ENCODE results near the gene HNF1A. TPM values are rescaled to one million over a fixed set of nuclear protein-coding genes. Genes with fewer than 3 reads are reported as not detected.

The HNF1A gene
- total and polyA plus RNA-seq, 2 of the 4 experiments (the other 2 are of a cell fraction): under 0.01 TPM; not detected in 1

DNA sequence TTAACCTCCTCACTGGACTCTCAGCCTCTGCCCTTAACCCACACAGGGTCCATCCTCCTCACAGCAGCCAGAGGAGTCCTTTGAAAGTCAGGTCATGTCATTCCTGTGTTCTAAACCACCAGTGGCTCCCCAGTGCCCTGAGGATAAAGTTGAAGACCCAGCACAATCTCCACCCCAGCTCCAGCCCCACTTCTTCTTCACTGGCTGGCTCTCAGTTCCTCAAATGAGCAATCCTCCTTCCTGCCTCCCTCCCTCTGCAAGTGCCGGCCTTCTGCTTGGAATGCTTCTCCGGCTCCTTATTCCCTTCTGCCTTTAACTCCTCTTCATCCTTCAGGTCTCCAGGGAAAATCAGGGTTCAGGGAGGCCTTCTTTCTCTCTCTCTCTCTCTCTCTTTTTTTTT is 42.1 kb upstream of the HNF1A start:
- in situ Hi-C loops (cut with MboI; ENCODE audit: low sequenced_read_pairs): no loop called here

More for the DNA sequence above, 42.1 kb upstream of the HNF1A start:
- ATAC-seq (ENCODE audit: low read depth) (no peak), DNase-seq (no peak)
- H3K18ac ChIP-seq (ENCODE audit: low read depth, low read length): no peak overlapping the region
- H2AK5ac ChIP-seq (ENCODE audit: low read depth, low read length): no peak overlapping the region
- H4K5ac ChIP-seq (ENCODE audit: low read depth, low read length): no peak overlapping the region
- POLR2A ChIA-PET (ENCODE audit: unreplicated experiment): no interaction called here
- H3K14ac ChIP-seq (replicated peaks; ENCODE audit: low read depth, low read length): no peak overlapping the region
- no peaks in the 10 kb centered on the region for H3K9me3 ChIP-seq (ENCODE audit: control insufficient read depth, insufficient read depth, low read length)
- TF ChIP-seq POLR2A (IDR thresholded peaks at IDR 0.05; ENCODE audit: low read depth, low read length) (no peak), RFX5 (IDR thresholded peaks at IDR 0.05; ENCODE audit: low read depth, low read length) (no peak), SMC3 (IDR thresholded peaks at IDR 0.05; ENCODE audit: low read depth, low read length) (no peak), BHLHE40 (IDR thresholded peaks at IDR 0.05; ENCODE audit: low read depth, low read length) (no peak), RCOR1 (IDR thresholded peaks at IDR 0.05; ENCODE audit: insufficient replicate concordance, low read length) (no peak), RAD21 (IDR thresholded peaks at IDR 0.05; ENCODE audit: low read length) (no peak)
- TF ChIP-seq, protein P1, sequence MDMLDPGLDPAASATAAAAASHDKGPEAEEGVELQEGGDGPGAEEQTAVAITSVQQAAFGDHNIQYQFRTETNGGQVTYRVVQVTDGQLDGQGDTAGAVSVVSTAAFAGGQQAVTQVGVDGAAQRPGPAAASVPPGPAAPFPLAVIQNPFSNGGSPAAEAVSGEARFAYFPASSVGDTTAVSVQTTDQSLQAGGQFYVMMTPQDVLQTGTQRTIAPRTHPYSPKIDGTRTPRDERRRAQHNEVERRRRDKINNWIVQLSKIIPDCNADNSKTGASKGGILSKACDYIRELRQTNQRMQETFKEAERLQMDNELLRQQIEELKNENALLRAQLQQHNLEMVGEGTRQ (IDR thresholded peaks at IDR 0.05; ENCODE audit: low read depth, low read length): no peak
- no CpG with 5 or more reads among the region's 2 CpGs for WGBS, 2 experiments (ENCODE audit: extremely low coverage in 2 of 2, insufficient read length in 1 of 2)
- no peak overlapping the region for H2BK15ac ChIP-seq (ENCODE audit: low read depth, low read length)
- dilution Hi-C loops (cut with HindIII; ENCODE audit: low sequenced_read_pairs, unreplicated experiment) (no loop called here), intact Hi-C loops (cut with micrococcal nuclease) (no loop called here)
- no peak overlapping the region for H4K8ac ChIP-seq (ENCODE audit: low read depth in 2 of 2, low read length in 2 of 2)
- H3K36me3 ChIP-seq (ENCODE audit: control insufficient read depth, insufficient read depth, low read length): no peaks in the 10 kb centered on the region
- H3K4ac ChIP-seq (ENCODE audit: low read depth, low read length): no peak overlapping the region
- no peak overlapping the region for H2BK120ac ChIP-seq (ENCODE audit: low read depth, low read length)
- CTCF ChIA-PET: interaction anchor here (0.6 kb wide), 1 partner anchor 97 kb away, joined by 3 read pairs; no protein-coding TSS in a partner anchor
- no peak overlapping the region for H3K4me2 ChIP-seq (ENCODE audit: low read depth, low read length)
- H2BK5ac ChIP-seq (ENCODE audit: low read depth, low read length, poor library complexity, severe bottlenecking): no peak overlapping the region
- peaks cover 3% of the 10 kb centered on the region; the same call in 1 of the 2 replicates for H3K27me3 ChIP-seq (ENCODE audit: control insufficient read depth, insufficient read depth, low read length)
- no peaks in the 10 kb centered on the region for H3K4me1 ChIP-seq (ENCODE audit: control insufficient read depth, insufficient read depth, low read length)
- H3K9ac ChIP-seq (ENCODE audit: low read depth, low read length): no peak overlapping the region
- no peak overlapping the region for H3K4me3 ChIP-seq (ENCODE audit: insufficient read depth, low read depth, low read length)
- H2AK9ac ChIP-seq (replicated peaks; ENCODE audit: low read depth, low read length, poor library complexity): no peak overlapping the region
- no peak overlapping the region for H2BK20ac ChIP-seq (ENCODE audit: low read depth, low read length)
- H3K23ac ChIP-seq (ENCODE audit: low read depth, low read length): no peak overlapping the region
- H4K20me1 ChIP-seq (ENCODE audit: insufficient read depth, low read length): no peaks in the 10 kb centered on the region
- no peak overlapping the region for H4K91ac ChIP-seq (ENCODE audit: insufficient read depth, low read depth, low read length)
- no peaks in the 10 kb centered on the region; the same call in 1 of the 2 replicates for H3K9me1 ChIP-seq (ENCODE audit: insufficient read depth, low read length)
- H2AFZ ChIP-seq (replicated peaks; ENCODE audit: low read length, poor library complexity): no peak overlapping the region
- H3K27ac ChIP-seq (ENCODE audit: insufficient read depth, low read length): no peak overlapping the region
- no peak overlapping the region for H3K56ac ChIP-seq (ENCODE audit: extremely low read depth, insufficient read depth, low read length)
- no peaks in the 10 kb centered on the region for H3K79me1 ChIP-seq (ENCODE audit: low read depth in 1 of 2, low read length in 2 of 2)
- no TSS peak for BruUV-seq (replicated peaks)

Measured in IMR-90 (cell line).